ENCODE results near the gene PAF1.

GRCh38 chr19:39398297-39398864 is 7.5 kb upstream of the PAF1 start:
- TF ChIP-seq CTCF (IDR thresholded peaks at IDR 0.05), result no peak
- no peak for TF ChIP-seq POLR2A (IDR thresholded peaks at IDR 0.05)
- peak in 2 of 3 donors; percentile 66 to 69 for TF ChIP-seq POLR2AphosphoS5 (IDR thresholded peaks at IDR 0.05)

Measured in stomach (tissue), 4 donors.